GM21576 (cell line): ENCODE measurements around the gene OSTC.
"Not testable (repeated sequence)": the region's sequence is repeated elsewhere in the genome, so short reads cannot be mapped to it uniquely, and the experiment has no call there.

Experiments used
- ATAC-seq: cut with Tn5 transposase; IDR thresholded peaks from one replicate; pipeline ENCODE4 v1.9.1; 2021; ENCODE audit warnings: mild to moderate bottlenecking, moderate library complexity; ENCODE audit not compliant: unreplicated experiment

OSTC gene

DNA sequence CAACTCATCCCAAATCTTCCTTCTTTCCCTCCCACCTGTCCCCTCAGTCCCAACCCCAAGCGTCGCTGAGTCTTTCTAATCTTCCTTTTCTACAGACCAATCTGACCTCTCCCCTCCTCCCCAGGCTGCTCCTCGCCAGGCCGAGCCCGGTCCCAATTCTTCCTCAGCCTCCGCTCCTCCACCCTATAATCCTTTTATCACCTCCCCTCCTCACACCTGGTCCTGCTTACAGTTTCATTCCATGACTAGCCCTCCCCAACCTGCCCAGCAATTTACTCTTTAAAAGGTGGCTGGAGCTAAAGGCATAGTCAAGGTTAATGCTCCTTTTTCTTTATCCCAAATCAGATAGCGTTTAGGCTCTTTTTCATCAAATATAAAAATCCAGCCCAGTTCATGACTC lies 60.2 kb downstream of the OSTC start:
- ATAC-seq, result not testable (repeated sequence)

DNA sequence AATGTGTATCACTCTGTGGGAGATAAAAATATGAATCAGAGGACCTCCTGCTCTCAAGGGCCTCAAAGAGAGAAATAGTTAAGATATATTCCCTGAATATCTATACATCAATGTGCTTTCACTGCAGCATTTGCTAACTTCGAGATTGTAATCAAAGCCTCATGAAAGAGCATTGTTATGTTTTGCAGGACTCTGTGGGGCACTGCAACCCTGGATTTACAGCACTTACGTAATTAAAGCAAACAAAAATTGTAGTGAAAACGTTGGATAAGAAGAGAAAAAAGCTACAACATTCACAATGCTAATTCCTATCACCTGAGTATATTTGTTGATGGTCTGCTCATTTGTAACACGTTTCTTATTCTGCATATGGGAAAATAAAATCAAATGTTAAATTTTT lies 64.5 kb downstream of the OSTC start:
- ATAC-seq, result no peak

DNA sequence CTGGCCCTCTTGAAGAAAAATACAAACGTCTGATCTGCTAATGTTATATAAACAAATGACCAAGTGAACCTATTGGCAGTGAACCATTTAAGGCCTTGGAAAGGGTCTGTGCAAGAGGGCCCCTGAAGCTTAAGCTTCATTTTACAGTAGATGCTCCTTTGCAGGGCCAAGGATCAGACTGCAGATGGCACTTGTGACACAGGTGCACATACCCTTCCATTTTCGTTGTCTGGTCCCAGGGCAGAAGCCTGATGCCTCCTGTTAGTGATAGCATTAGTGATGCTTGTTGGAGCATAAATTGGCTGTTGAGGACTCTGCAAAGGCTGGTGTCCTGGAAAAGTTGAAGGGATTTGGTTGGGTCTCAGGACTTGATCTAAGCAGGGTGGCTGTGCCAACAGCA lies 65.9 kb downstream of the OSTC start:
- ATAC-seq, result no peak

DNA sequence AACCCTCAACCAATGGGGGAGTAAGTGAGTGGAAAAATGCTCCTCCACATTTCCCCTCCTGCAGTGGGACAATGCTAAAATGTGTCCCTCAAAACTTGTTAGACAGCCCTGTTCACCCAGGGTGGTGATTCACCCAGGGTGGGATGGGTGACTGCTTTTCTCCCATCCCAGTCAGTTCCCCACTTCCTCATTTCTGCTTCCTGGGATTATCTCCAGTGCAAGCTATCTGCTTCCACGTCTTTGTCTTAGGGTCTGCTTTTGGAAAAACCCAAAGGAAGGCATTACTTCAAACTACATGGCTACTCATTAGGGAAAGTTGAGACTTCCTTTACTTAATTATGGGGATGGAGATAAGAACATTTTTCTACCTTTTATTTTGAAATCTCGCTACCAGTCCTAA lies 67.0 kb downstream of the OSTC start:
- ATAC-seq, result no peak
